OCI-M2 (cell line): ENCODE measurements around the gene APOA5.
A peak's percentile ranks its signal among the peaks of the same experiment; 100 is the strongest.

Experiments
- DNase-seq: peaks from one replicate; lab custom pipeline; 2025; ENCODE audit not compliant: unreplicated experiment; lab: John Stamatoyannopoulos, UW

Gene APOA5

GRCh38 chr11:116798368-116798767 is 6.7 kb upstream of the APOA5 start:
- DNase-seq = no peak

- DNase-seq = no peak
Observed at GRCh38 chr11:116797816-116798215, 6.1 kb upstream of the APOA5 start.

GRCh38 chr11:116796548-116796947 is 4.9 kb upstream of the APOA5 start:
- DNase-seq = no peak

GRCh38 chr11:116794851-116795250 is 3.2 kb upstream of the APOA5 start:
- no peak for DNase-seq

- no peak for DNase-seq
Observed at GRCh38 chr11:116793772-116794097, 2.1 kb upstream of the APOA5 start.

- no peak for DNase-seq
Observed at GRCh38 chr11:116792869-116793771, 1.4 kb upstream of the APOA5 start.

GRCh38 chr11:116792144-116792868 is 627 bp upstream of the APOA5 start:
- no peak for DNase-seq

GRCh38 chr11:116791002-116791812 is 472 bp downstream of the APOA5 start:
- no peak for DNase-seq

- no peak for DNase-seq
Observed at GRCh38 chr11:116790167-116791001, 1.3 kb downstream of the APOA5 start.

- DNase-seq = no peak
Observed at GRCh38 chr11:116788975-116789374, 2.7 kb downstream of the APOA5 start.

- no peak for DNase-seq
Observed at GRCh38 chr11:116788534-116788933, 3.1 kb downstream of the APOA5 start.

GRCh38 chr11:116787786-116788486 is 3.7 kb downstream of the APOA5 start, which contains the start of gene ZPR1:
Gene ZPR1, minus strand, starts transcription at chr11:116788023. Its CDS starts 33 bp downstream, at chr11:116787990.
- peak; percentile 37 for DNase-seq

- no peak for DNase-seq
Observed at GRCh38 chr11:116787436-116787785, 4.3 kb downstream of the APOA5 start.

- no peak for DNase-seq
Observed at GRCh38 chr11:116786966-116787365, 4.7 kb downstream of the APOA5 start.

GRCh38 chr11:116786326-116786725 is 5.4 kb downstream of the APOA5 start:
- no peak for DNase-seq

- no peak for DNase-seq
Observed at GRCh38 chr11:116782728-116783127, 9.0 kb downstream of the APOA5 start.

GRCh38 chr11:116778556-116778955 is 13.1 kb downstream of the APOA5 start:
- DNase-seq = no peak

- DNase-seq = no peak
Observed at GRCh38 chr11:116777056-116777455, 14.6 kb downstream of the APOA5 start.

- no peak for DNase-seq
Observed at GRCh38 chr11:116776522-116776984, 15.1 kb downstream of the APOA5 start.

GRCh38 chr11:116775975-116776374 is 15.7 kb downstream of the APOA5 start:
- DNase-seq = no peak
